ENCODE results near the gene HOXB6.

HOXB6 gene

GRCh38 chr17:48624544-48625494 lies 20.0 kb upstream of the HOXB6 start:
- Histone ChIP-seq H3K4me2 (ENCODE audit: low read length) (peak overlapping the region; percentile 83), H3K23ac (ENCODE audit: low read length) (no peak overlapping the region), H3K79me2 (ENCODE audit: control insufficient read depth, insufficient read depth, low read length) (no peaks in the 10 kb centered on the region), H4K8ac (ENCODE audit: low read depth, low read length) (no peak overlapping the region), H2BK15ac (replicated peaks; ENCODE audit: low read depth) (peak overlapping the region; percentile 39), H3K36me3 (ENCODE audit: control insufficient read depth, insufficient read depth, low read length) (no peaks in the 10 kb centered on the region), H3K27me3 (ENCODE audit: insufficient read depth, low read length, poor library complexity) (peaks cover 82% of the 10 kb centered on the region), H2AK5ac (ENCODE audit: low read length) (no peak overlapping the region), H3K4me1 (ENCODE audit: control insufficient read depth, low read depth, low read length) (no peaks in the 10 kb centered on the region), H3K27ac (ENCODE audit: low read depth, low read length) (no peak overlapping the region), H3K4me3 (ENCODE audit: low read length) (peak overlapping the region; percentile 10), H2BK120ac (ENCODE audit: low read depth, low read length) (peak overlapping the region; percentile 31), H3K9ac (ENCODE audit: low read length) (peak overlapping the region; percentile 51), H2BK5ac (ENCODE audit: low read length) (no peak overlapping the region), H3K79me1 (ENCODE audit: low read length) (no peaks in the 10 kb centered on the region), H3K4ac (ENCODE audit: low read depth, low read length) (no peak overlapping the region), H3K18ac (ENCODE audit: low read length) (peak overlapping the region; percentile 81), H3K56ac (ENCODE audit: low read length) (peak overlapping the region; percentile 74), H4K5ac (ENCODE audit: low read length) (no peak overlapping the region)
- DNase-seq, result peak; percentile 75
- no CpG with 5 or more reads among the region's 66 CpGs for WGBS (ENCODE audit: extremely low coverage, insufficient coverage, low lambda C conversion rate)

- Histone ChIP-seq H3K23ac (ENCODE audit: low read length) (no peak overlapping the region), H3K4me2 (ENCODE audit: low read length) (no peak overlapping the region), H2BK120ac (ENCODE audit: low read depth, low read length) (no peak overlapping the region), H3K79me2 (ENCODE audit: control insufficient read depth, insufficient read depth, low read length) (no peaks in the 10 kb centered on the region), H3K27ac (ENCODE audit: low read depth, low read length) (no peak overlapping the region), H2BK15ac (replicated peaks; ENCODE audit: low read depth) (no peak overlapping the region), H3K4ac (ENCODE audit: low read depth, low read length) (no peak overlapping the region), H3K36me3 (ENCODE audit: control insufficient read depth, insufficient read depth, low read length) (no peaks in the 10 kb centered on the region), H4K5ac (ENCODE audit: low read length) (no peak overlapping the region), H3K4me3 (ENCODE audit: low read length) (no peak overlapping the region), H3K79me1 (ENCODE audit: low read length) (no peaks in the 10 kb centered on the region), H2BK5ac (ENCODE audit: low read length) (no peak overlapping the region), H3K56ac (ENCODE audit: low read length) (no peak overlapping the region), H3K4me1 (ENCODE audit: control insufficient read depth, low read depth, low read length) (no peaks in the 10 kb centered on the region), H3K18ac (ENCODE audit: low read length) (no peak overlapping the region), H3K9ac (ENCODE audit: low read length) (no peak overlapping the region), H4K8ac (ENCODE audit: low read depth, low read length) (no peak overlapping the region), H2AK5ac (ENCODE audit: low read length) (no peak overlapping the region), H3K27me3 (ENCODE audit: insufficient read depth, low read length, poor library complexity) (peaks cover 83% of the 10 kb centered on the region)
- no peak for DNase-seq
- no CpG with 5 or more reads among the region's 5 CpGs for WGBS (ENCODE audit: extremely low coverage, insufficient coverage, low lambda C conversion rate)
Observed at GRCh38 chr17:48624118-48624517, 19.3 kb upstream of the HOXB6 start.

GRCh38 chr17:48623583-48623982 lies 18.8 kb upstream of the HOXB6 start:
- H3K18ac ChIP-seq (ENCODE audit: low read length), result no peak overlapping the region
- H2AK5ac ChIP-seq (ENCODE audit: low read length), result no peak overlapping the region
- no peak overlapping the region for H3K23ac ChIP-seq (ENCODE audit: low read length)
- H3K4me1 ChIP-seq (ENCODE audit: control insufficient read depth, low read depth, low read length), result no peaks in the 10 kb centered on the region
- no peak overlapping the region for H3K27ac ChIP-seq (ENCODE audit: low read depth, low read length)
- H3K56ac ChIP-seq (ENCODE audit: low read length), result no peak overlapping the region
- H4K5ac ChIP-seq (ENCODE audit: low read length), result no peak overlapping the region
- peaks cover 82% of the 10 kb centered on the region for H3K27me3 ChIP-seq (ENCODE audit: insufficient read depth, low read length, poor library complexity)
- H4K8ac ChIP-seq (ENCODE audit: low read depth, low read length), result no peak overlapping the region
- no peak overlapping the region for H3K4ac ChIP-seq (ENCODE audit: low read depth, low read length)
- H3K9ac ChIP-seq (ENCODE audit: low read length), result no peak overlapping the region
- no CpG with 5 or more reads among the region's 4 CpGs for WGBS (ENCODE audit: extremely low coverage, insufficient coverage, low lambda C conversion rate)
- H2BK120ac ChIP-seq (ENCODE audit: low read depth, low read length), result no peak overlapping the region
- no peaks in the 10 kb centered on the region for H3K79me1 ChIP-seq (ENCODE audit: low read length)
- H3K4me2 ChIP-seq (ENCODE audit: low read length), result no peak overlapping the region
- H3K36me3 ChIP-seq (ENCODE audit: control insufficient read depth, insufficient read depth, low read length), result no peaks in the 10 kb centered on the region
- no peak overlapping the region for H2BK15ac ChIP-seq (replicated peaks; ENCODE audit: low read depth)
- no peak for DNase-seq
- H2BK5ac ChIP-seq (ENCODE audit: low read length), result no peak overlapping the region
- H3K4me3 ChIP-seq (ENCODE audit: low read length), result no peak overlapping the region
- no peaks in the 10 kb centered on the region for H3K79me2 ChIP-seq (ENCODE audit: control insufficient read depth, insufficient read depth, low read length)

GRCh38 chr17:48622857-48623256 lies 18.1 kb upstream of the HOXB6 start:
- H4K5ac ChIP-seq (ENCODE audit: low read length), result no peak overlapping the region
- no peak overlapping the region for H3K9ac ChIP-seq (ENCODE audit: low read length)
- H3K4me1 ChIP-seq (ENCODE audit: control insufficient read depth, low read depth, low read length), result no peaks in the 10 kb centered on the region
- H3K23ac ChIP-seq (ENCODE audit: low read length), result no peak overlapping the region
- no peak overlapping the region for H2BK5ac ChIP-seq (ENCODE audit: low read length)
- no peak overlapping the region for H3K4ac ChIP-seq (ENCODE audit: low read depth, low read length)
- H3K36me3 ChIP-seq (ENCODE audit: control insufficient read depth, insufficient read depth, low read length), result no peaks in the 10 kb centered on the region
- peaks cover 80% of the 10 kb centered on the region for H3K27me3 ChIP-seq (ENCODE audit: insufficient read depth, low read length, poor library complexity)
- no peaks in the 10 kb centered on the region for H3K79me2 ChIP-seq (ENCODE audit: control insufficient read depth, insufficient read depth, low read length)
- H3K79me1 ChIP-seq (ENCODE audit: low read length), result no peaks in the 10 kb centered on the region
- H3K56ac ChIP-seq (ENCODE audit: low read length), result no peak overlapping the region
- no peak overlapping the region for H2BK15ac ChIP-seq (replicated peaks; ENCODE audit: low read depth)
- H2AK5ac ChIP-seq (ENCODE audit: low read length), result no peak overlapping the region
- no CpG with 5 or more reads among the region's 11 CpGs for WGBS (ENCODE audit: extremely low coverage, insufficient coverage, low lambda C conversion rate)
- no peak overlapping the region for H4K8ac ChIP-seq (ENCODE audit: low read depth, low read length)
- H3K27ac ChIP-seq (ENCODE audit: low read depth, low read length), result no peak overlapping the region
- H3K4me2 ChIP-seq (ENCODE audit: low read length), result no peak overlapping the region
- H3K18ac ChIP-seq (ENCODE audit: low read length), result no peak overlapping the region
- no peak overlapping the region for H2BK120ac ChIP-seq (ENCODE audit: low read depth, low read length)
- no peak overlapping the region for H3K4me3 ChIP-seq (ENCODE audit: low read length)
- no peak for DNase-seq

- Histone ChIP-seq H3K18ac (ENCODE audit: low read length) (no peak overlapping the region), H3K23ac (ENCODE audit: low read length) (no peak overlapping the region), H3K27me3 (ENCODE audit: insufficient read depth, low read length, poor library complexity) (peaks cover 80% of the 10 kb centered on the region), H2AK5ac (ENCODE audit: low read length) (no peak overlapping the region), H4K5ac (ENCODE audit: low read length) (no peak overlapping the region), H3K9ac (ENCODE audit: low read length) (no peak overlapping the region), H2BK120ac (ENCODE audit: low read depth, low read length) (no peak overlapping the region), H3K4me1 (ENCODE audit: control insufficient read depth, low read depth, low read length) (no peaks in the 10 kb centered on the region), H3K79me2 (ENCODE audit: control insufficient read depth, insufficient read depth, low read length) (no peaks in the 10 kb centered on the region), H3K79me1 (ENCODE audit: low read length) (no peaks in the 10 kb centered on the region), H3K27ac (ENCODE audit: low read depth, low read length) (no peak overlapping the region), H3K4ac (ENCODE audit: low read depth, low read length) (no peak overlapping the region), H3K36me3 (ENCODE audit: control insufficient read depth, insufficient read depth, low read length) (no peaks in the 10 kb centered on the region), H3K4me3 (ENCODE audit: low read length) (no peak overlapping the region), H2BK15ac (replicated peaks; ENCODE audit: low read depth) (no peak overlapping the region), H3K4me2 (ENCODE audit: low read length) (no peak overlapping the region), H2BK5ac (ENCODE audit: low read length) (no peak overlapping the region), H4K8ac (ENCODE audit: low read depth, low read length) (no peak overlapping the region), H3K56ac (ENCODE audit: low read length) (no peak overlapping the region)
- no peak for DNase-seq
- WGBS (ENCODE audit: extremely low coverage, insufficient coverage, low lambda C conversion rate), result no CpG with 5 or more reads among the region's 41 CpGs
Observed at GRCh38 chr17:48621410-48622392, 16.9 kb upstream of the HOXB6 start.

Measured in mesendoderm (in vitro differentiated cells).